ENCODE results near the gene RETNLB. TPM values are rescaled to one million over a fixed set of nuclear protein-coding genes. Genes with fewer than 3 reads are reported as not detected.

RETNLB gene
- total RNA-seq, 4 donors from 2014 or later = not detected

- Histone ChIP-seq H3K9me3 (no peaks in the 10 kb centered on the region), H3K4me3 (replicated peaks in 1 of 3) (no peak overlapping the region), H3K27me3 (no peaks in the 10 kb centered on the region), H3K4me1 (no peaks in the 10 kb centered on the region), H3K27ac (no peak overlapping the region), H3K36me3 (no peaks in the 10 kb centered on the region)
- no peak for TF ChIP-seq POLR2A (IDR thresholded peaks at IDR 0.05)
- TF ChIP-seq, protein P1, sequence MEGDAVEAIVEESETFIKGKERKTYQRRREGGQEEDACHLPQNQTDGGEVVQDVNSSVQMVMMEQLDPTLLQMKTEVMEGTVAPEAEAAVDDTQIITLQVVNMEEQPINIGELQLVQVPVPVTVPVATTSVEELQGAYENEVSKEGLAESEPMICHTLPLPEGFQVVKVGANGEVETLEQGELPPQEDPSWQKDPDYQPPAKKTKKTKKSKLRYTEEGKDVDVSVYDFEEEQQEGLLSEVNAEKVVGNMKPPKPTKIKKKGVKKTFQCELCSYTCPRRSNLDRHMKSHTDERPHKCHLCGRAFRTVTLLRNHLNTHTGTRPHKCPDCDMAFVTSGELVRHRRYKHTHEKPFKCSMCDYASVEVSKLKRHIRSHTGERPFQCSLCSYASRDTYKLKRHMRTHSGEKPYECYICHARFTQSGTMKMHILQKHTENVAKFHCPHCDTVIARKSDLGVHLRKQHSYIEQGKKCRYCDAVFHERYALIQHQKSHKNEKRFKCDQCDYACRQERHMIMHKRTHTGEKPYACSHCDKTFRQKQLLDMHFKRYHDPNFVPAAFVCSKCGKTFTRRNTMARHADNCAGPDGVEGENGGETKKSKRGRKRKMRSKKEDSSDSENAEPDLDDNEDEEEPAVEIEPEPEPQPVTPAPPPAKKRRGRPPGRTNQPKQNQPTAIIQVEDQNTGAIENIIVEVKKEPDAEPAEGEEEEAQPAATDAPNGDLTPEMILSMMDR (IDR thresholded peaks at IDR 0.05) = no peak
- intact Hi-C loops (cut with DNase I) = no loop called here
- WGBS, 2 donors = 69 to 71% methylated on average over 4 of the region's 4 CpGs
- no peak for DNase-seq
Measured at GRCh38 chr3:108724101-108724500, 33.1 kb downstream of the RETNLB start.

GRCh38 chr3:108722724-108723123 lies 34.5 kb downstream of the RETNLB start:
- no peaks in the 10 kb centered on the region for H3K9me3 ChIP-seq
- no peaks in the 10 kb centered on the region for H3K4me1 ChIP-seq
- H3K27ac ChIP-seq = no peak overlapping the region
- intact Hi-C loops (cut with DNase I) = no loop called here
- no peaks in the 10 kb centered on the region for H3K36me3 ChIP-seq
- no peak for TF ChIP-seq POLR2A (IDR thresholded peaks at IDR 0.05)
- TF ChIP-seq, protein P1 (IDR thresholded peaks at IDR 0.05) = no peak
- no peak overlapping the region for H3K4me3 ChIP-seq (replicated peaks in 1 of 3)
- 50 to 97% methylated on average over 1 of the region's 1 CpG for WGBS, 2 donors
- no peaks in the 10 kb centered on the region for H3K27me3 ChIP-seq
- DNase-seq = no peak

GRCh38 chr3:108719178-108719806 lies 37.9 kb downstream of the RETNLB start:
- no peak for DNase-seq
- Histone ChIP-seq H3K27ac (no peak overlapping the region), H3K9me3 (no peaks in the 10 kb centered on the region), H3K27me3 (no peaks in the 10 kb centered on the region), H3K36me3 (no peaks in the 10 kb centered on the region), H3K4me1 (no peaks in the 10 kb centered on the region), H3K4me3 (replicated peaks in 1 of 3) (no peak overlapping the region)
- WGBS, 2 donors = 74 to 88% methylated on average over 2 of the region's 2 CpGs
- TF ChIP-seq, protein P1 (IDR thresholded peaks at IDR 0.05) = no peak
- no peak for TF ChIP-seq POLR2A (IDR thresholded peaks at IDR 0.05)
- intact Hi-C loops (cut with DNase I) = no loop called here

- H3K9me3 ChIP-seq = no peaks in the 10 kb centered on the region
- H3K4me3 ChIP-seq (replicated peaks in 1 of 3) = no peak overlapping the region
- no peaks in the 10 kb centered on the region for H3K4me1 ChIP-seq
- no peaks in the 10 kb centered on the region for H3K27me3 ChIP-seq
- TF ChIP-seq, protein P1 (IDR thresholded peaks at IDR 0.05) = no peak
- TF ChIP-seq POLR2A (IDR thresholded peaks at IDR 0.05) = no peak
- no peak overlapping the region for H3K27ac ChIP-seq
- 24 to 27% methylated on average over 2 of the region's 2 CpGs for WGBS, 2 donors
- no peaks in the 10 kb centered on the region for H3K36me3 ChIP-seq
- DNase-seq = no peak
- intact Hi-C loops (cut with DNase I) = no loop called here
Measured at GRCh38 chr3:108718454-108718853, 38.8 kb downstream of the RETNLB start.

- intact Hi-C loops (cut with DNase I) = no loop called here
- Histone ChIP-seq H3K4me1 (no peaks in the 10 kb centered on the region), H3K4me3 (replicated peaks in 1 of 3) (no peak overlapping the region), H3K36me3 (no peaks in the 10 kb centered on the region), H3K27ac (no peak overlapping the region), H3K9me3 (no peaks in the 10 kb centered on the region), H3K27me3 (no peaks in the 10 kb centered on the region)
- TF ChIP-seq POLR2A (IDR thresholded peaks at IDR 0.05) = no peak
- TF ChIP-seq, protein P1 (IDR thresholded peaks at IDR 0.05) = no peak
- no peak for DNase-seq
- 79 to 83% methylated on average over 3 of the region's 3 CpGs for WGBS, 2 donors
Measured at GRCh38 chr3:108713816-108714215, 43.4 kb downstream of the RETNLB start.

All from thyroid gland (tissue), 4 donors.